Endothelial cell (in vitro differentiated cells): ENCODE results near the gene FBXL17. TPM values are rescaled to one million over a fixed set of nuclear protein-coding genes. Genes with fewer than 3 reads are reported as not detected.

Source experiments
- DNase-seq: peaks from one replicate; pipeline ENCODE4 v3.0.0; 2021; ENCODE audit warnings: low spot score
- H3K27ac Mint-ChIP-seq: one replicate; pipeline ENCODE4 v1.8.0; 2021; ENCODE audit warnings: mixed read lengths, inconsistent platforms; ENCODE audit not compliant: unreplicated experiment
- H3K27me3 Mint-ChIP-seq: one replicate; pipeline ENCODE4 v1.8.0; 2021; ENCODE audit warnings: mild to moderate bottlenecking, moderate library complexity, mixed read lengths, inconsistent platforms; ENCODE audit not compliant: unreplicated experiment
- H3K36me3 Mint-ChIP-seq: one replicate; pipeline ENCODE4 v1.8.0; 2021; ENCODE audit warnings: mild to moderate bottlenecking, low read depth, mixed read lengths, inconsistent platforms; ENCODE audit not compliant: unreplicated experiment
- H3K4me1 Mint-ChIP-seq: one replicate; pipeline ENCODE4 v1.8.0; 2021; ENCODE audit warnings: mild to moderate bottlenecking, mixed read lengths, inconsistent platforms; ENCODE audit not compliant: unreplicated experiment
- H3K4me3 Mint-ChIP-seq: one replicate; pipeline ENCODE4 v1.8.0; 2021; ENCODE audit warnings: mild to moderate bottlenecking, mixed read lengths, inconsistent platforms; ENCODE audit not compliant: unreplicated experiment
- H3K9me3 Mint-ChIP-seq: one replicate; pipeline ENCODE4 v1.8.0; 2021; ENCODE audit warnings: mixed read lengths, inconsistent platforms; ENCODE audit not compliant: unreplicated experiment
- CTCF ChIP-seq: fragments of 200-600 bp; sonication (generic); IDR thresholded peaks from one replicate; pipeline ENCODE4 v1.5.0; 2021; ENCODE audit warnings: antibody characterized with exemption; ENCODE audit not compliant: unreplicated experiment
- long read RNA-seq: library from polyadenylated mRNA; unstranded; transcript quantifications from one replicate; pipeline ENCODE4 v2.0.0, GENCODE V29; 2020; ENCODE audit not compliant: unreplicated experiment
- total RNA-seq: library from RNA; stranded (reverse); fragmentation: NEBNext Ultra II Directional; extraction: Animal tissue kit (Norgen Biotek cat#: 25700); gene quantifications from one replicate; pipeline ENCODE4 v1.2.1, GENCODE V29; 2021; ENCODE audit not compliant: unreplicated experiment

Gene FBXL17
- total RNA-seq: 14.9 TPM
- long read RNA-seq: 0 reads

DNA sequence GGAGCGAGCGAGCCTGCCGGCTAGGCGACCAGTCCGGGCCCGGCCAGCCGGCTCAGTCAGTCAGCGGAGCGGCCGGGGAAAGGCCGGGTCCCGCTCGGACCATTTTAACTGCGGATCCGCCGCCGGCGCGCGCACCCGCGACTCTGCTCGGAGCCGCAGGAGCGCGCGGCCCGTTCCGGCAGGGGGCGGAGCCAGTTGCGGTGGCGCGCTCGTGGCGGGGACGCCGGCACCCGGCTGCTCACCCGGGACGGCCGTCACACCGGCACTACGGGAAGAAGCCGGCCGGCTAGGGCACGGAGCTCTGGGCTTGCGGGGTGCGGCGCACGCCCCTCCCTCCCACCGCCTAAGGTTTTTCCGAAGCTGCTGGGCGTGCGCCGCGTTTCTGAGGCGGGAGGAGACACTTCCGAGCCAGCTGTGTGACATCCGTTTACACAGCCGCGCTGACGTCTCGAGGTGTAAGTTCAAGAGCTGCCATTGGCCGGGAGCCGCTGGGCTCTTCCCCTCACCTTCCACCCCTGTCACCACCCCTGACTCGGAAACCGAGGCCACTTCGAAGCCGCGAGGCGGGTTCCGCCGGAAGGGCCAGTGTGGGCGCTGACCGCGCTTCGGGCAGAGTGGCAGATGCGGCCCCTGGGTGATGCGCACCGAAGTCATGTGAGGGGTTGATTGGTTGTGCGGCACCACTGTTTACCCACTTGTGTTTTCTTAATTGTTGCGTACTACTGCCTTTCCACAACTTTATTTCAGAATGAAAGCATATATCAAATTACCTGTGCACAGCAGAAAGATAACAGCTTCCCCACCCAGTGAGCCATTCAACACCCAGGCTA lies at the start of gene FBXL17:
Gene FBXL17 (minus strand): TSS at position 145 of the 830 bp plus-strand sequence.
- peaks cover 12% of the 10 kb centered on the region for H3K27me3 Mint-ChIP-seq
- no peaks in the 10 kb centered on the region for H3K9me3 Mint-ChIP-seq
- peaks cover 17% of the 10 kb centered on the region for H3K4me1 Mint-ChIP-seq
- H3K36me3 Mint-ChIP-seq: peaks cover 7% of the 10 kb centered on the region
- peak within 1 kb of the TSS; percentile 91 for H3K27ac Mint-ChIP-seq
- peak; percentile 88 for DNase-seq
- peak within 1 kb of the TSS; percentile 93 for H3K4me3 Mint-ChIP-seq
- no peak for TF ChIP-seq CTCF

- no peaks in the 10 kb centered on the region for H3K4me1 Mint-ChIP-seq
Measured at GRCh38 chr5:108430931-108431608, 49.2 kb upstream of the FBXL17 start.

GRCh38 chr5:108421713-108422112 lies 39.8 kb upstream of the FBXL17 start:
- no peaks in the 10 kb centered on the region for H3K4me1 Mint-ChIP-seq
- no peak overlapping the region for H3K27ac Mint-ChIP-seq
- no peak for TF ChIP-seq CTCF
- H3K4me3 Mint-ChIP-seq: no peak overlapping the region
- no peak for DNase-seq
- H3K36me3 Mint-ChIP-seq: no peaks in the 10 kb centered on the region
- H3K9me3 Mint-ChIP-seq: no peaks in the 10 kb centered on the region
- peaks cover 3% of the 10 kb centered on the region for H3K27me3 Mint-ChIP-seq

More at GRCh38 chr5:108430931-108431608, 49.2 kb upstream of the FBXL17 start:
- no peak for DNase-seq
- no peak for TF ChIP-seq CTCF
- Mint-ChIP-seq H3K27ac (no peak overlapping the region), H3K36me3 (no peaks in the 10 kb centered on the region), H3K27me3 (no peaks in the 10 kb centered on the region), H3K9me3 (no peaks in the 10 kb centered on the region), H3K4me3 (no peak overlapping the region)

DNA sequence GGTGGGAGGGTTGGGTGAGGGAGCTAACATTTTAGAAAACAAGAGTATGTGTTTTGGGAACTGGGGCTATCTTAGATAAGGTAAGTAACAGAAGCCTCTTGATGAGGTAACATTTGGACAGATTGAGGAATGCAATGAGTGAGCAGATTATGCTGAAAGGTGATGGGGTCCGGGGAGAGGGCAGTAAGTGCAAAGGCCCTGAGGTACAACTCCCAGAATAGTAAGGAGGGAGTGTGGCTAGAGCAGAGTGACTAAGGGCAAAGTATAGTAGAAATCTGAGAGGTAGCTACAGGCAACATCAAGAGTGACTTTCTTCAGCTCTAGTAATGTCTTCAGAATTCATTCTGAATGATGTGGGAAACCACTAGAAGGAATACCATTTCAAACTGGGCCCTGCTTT lies 38.9 kb upstream of the FBXL17 start:
- Mint-ChIP-seq H3K27ac (no peak overlapping the region), H3K4me1 (no peaks in the 10 kb centered on the region), H3K36me3 (no peaks in the 10 kb centered on the region), H3K27me3 (peaks cover 3% of the 10 kb centered on the region), H3K4me3 (no peak overlapping the region), H3K9me3 (no peaks in the 10 kb centered on the region)
- no peak for DNase-seq
- no peak for TF ChIP-seq CTCF

GRCh38 chr5:108420158-108420557 lies 38.3 kb upstream of the FBXL17 start:
- H3K36me3 Mint-ChIP-seq: no peaks in the 10 kb centered on the region
- H3K4me1 Mint-ChIP-seq: no peaks in the 10 kb centered on the region
- no peak overlapping the region for H3K4me3 Mint-ChIP-seq
- peaks cover 3% of the 10 kb centered on the region for H3K27me3 Mint-ChIP-seq
- no peak for TF ChIP-seq CTCF
- no peak for DNase-seq
- no peak overlapping the region for H3K27ac Mint-ChIP-seq
- no peaks in the 10 kb centered on the region for H3K9me3 Mint-ChIP-seq
